Activated CD4-positive, alpha-beta memory T cell treated with anti-CD3 and anti-CD28 coated beads for 36 hours (primary cell): Measurements from ENCODE around the gene TRIM56. TPM values are rescaled to one million over a fixed set of nuclear protein-coding genes. Genes with fewer than 3 reads are reported as not detected.

Experiments used
- CTCF ChIA-PET: fragments of 350-600 bp; sonication (Branson Sonifier 250); formaldehyde crosslinking; loops from one replicate; lab custom pipeline; 2021; ENCODE audit warnings: antibody characterized with exemption, inconsistent platforms; lab: Charles Lee
- POLR2A ChIA-PET: fragments of 350-600 bp; sonication (Branson Sonifier 250); formaldehyde crosslinking; loops from one replicate; lab custom pipeline; 2021; ENCODE audit warnings: antibody characterized with exemption; lab: Charles Lee
- DNase-seq: peaks from one replicate; pipeline ENCODE4 v3.0.0-alpha.2; 2020
- H3K27ac Mint-ChIP-seq: one replicate; pipeline ENCODE4 v1.8.0; 2021; ENCODE audit warnings: mixed read lengths
- H3K27me3 Mint-ChIP-seq: one replicate; pipeline ENCODE4 v1.8.0; 2021; ENCODE audit warnings: mixed read lengths
- H3K36me3 Mint-ChIP-seq: one replicate; pipeline ENCODE4 v1.8.0; 2021; ENCODE audit warnings: mixed read lengths
- H3K4me1 Mint-ChIP-seq: one replicate; pipeline ENCODE4 v1.8.0; 2021; ENCODE audit warnings: low read depth, mixed read lengths
- H3K4me3 Mint-ChIP-seq: one replicate; pipeline ENCODE4 v1.8.0; 2021; ENCODE audit warnings: mild to moderate bottlenecking, mixed read lengths
- H3K9me3 Mint-ChIP-seq: one replicate; pipeline ENCODE4 v1.8.0; 2021; ENCODE audit warnings: mixed read lengths
- intact Hi-C: fragments of 100-400 bp; cut with micrococcal nuclease; formaldehyde crosslinking; loops from one replicate; pipeline ENCODE4 v1.15.1; 2023
- total RNA-seq, 2 experiments: library from RNA; stranded (reverse); gene quantifications; one replicate each; pipeline ENCODE4 v1.2.3, GENCODE V29; 2021

TRIM56 gene
- total RNA-seq, 2 experiments from 2014 or later = 42.3 to 44.5 TPM

DNA sequence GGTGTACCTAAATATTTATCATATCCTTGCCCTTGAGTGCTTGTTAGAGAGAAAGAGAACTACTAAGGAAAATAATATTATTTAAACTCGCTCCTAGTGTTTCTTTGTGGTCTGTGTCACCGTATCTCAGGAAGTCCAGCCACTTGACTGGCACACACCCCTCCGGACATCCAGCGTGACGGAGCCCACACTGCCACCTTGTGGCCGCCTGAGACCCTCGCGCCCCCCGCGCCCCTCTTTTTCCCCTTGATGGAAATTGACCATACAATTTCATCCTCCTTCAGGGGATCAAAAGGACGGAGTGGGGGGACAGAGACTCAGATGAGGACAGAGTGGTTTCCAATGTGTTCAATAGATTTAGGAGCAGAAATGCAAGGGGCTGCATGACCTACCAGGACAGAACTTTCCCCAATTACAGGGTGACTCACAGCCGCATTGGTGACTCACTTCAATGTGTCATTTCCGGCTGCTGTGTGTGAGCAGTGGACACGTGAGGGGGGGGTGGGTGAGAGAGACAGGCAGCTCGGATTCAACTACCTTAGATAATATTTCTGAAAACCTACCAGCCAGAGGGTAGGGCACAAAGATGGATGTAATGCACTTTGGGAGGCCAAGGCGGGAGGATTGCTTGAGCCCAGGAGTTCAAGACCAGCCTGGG lies 53.1 kb downstream of the TRIM56 start:
- Mint-ChIP-seq H3K36me3 (no peaks in the 10 kb centered on the region), H3K9me3 (no peaks in the 10 kb centered on the region), H3K4me3 (peak overlapping the region; percentile 30), H3K4me1 (peaks cover 47% of the 10 kb centered on the region), H3K27ac (peak overlapping the region; percentile 72), H3K27me3 (peaks cover 16% of the 10 kb centered on the region)
- POLR2A ChIA-PET = no interaction called here
- CTCF ChIA-PET = interaction anchor here (0.6 to 2.9 kb wide), 10 partner anchors 35 to 505 kb away, joined by 3 to 10 read pairs (median 4); partner anchors contain the start of genes ACHE, TRIM56 and UFSP1
- peak; percentile 94 for DNase-seq
- intact Hi-C loops = loop anchor here (1.0 kb wide), 1 partner anchor 16 kb away; the partner anchor contains the start of gene AP1S1

DNA sequence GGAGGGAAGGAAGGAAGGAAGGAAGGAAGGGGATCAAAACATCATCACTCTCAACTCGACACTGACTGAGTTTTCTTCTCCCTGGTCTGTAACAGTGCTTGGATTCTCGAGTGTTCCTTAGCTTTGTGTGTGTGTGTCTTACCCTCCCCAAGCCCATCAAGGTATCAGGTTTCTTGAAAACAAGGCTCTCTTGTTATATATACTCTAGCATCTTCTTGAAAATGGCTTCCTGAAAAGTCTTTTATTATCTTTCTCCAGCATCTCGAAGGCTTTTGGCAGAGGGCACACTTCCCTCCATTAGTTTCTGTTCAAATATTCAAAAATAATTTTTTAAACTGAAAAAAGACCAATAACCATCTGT lies 55.0 kb downstream of the TRIM56 start:
- CTCF ChIA-PET = interaction anchor here (1.0 to 9.4 kb wide), 4 partner anchors 13 to 151 kb away, joined by 4 to 297 read pairs (median 4); no protein-coding TSS in a partner anchor
- intact Hi-C loops = loop anchor here (5.0 kb wide), 1 partner anchor 152 kb away; no protein-coding TSS in a partner anchor
- Mint-ChIP-seq H3K9me3 (no peaks in the 10 kb centered on the region), H3K27me3 (peaks cover 9% of the 10 kb centered on the region), H3K4me1 (peaks cover 37% of the 10 kb centered on the region), H3K4me3 (no peak overlapping the region), H3K27ac (no peak overlapping the region), H3K36me3 (no peaks in the 10 kb centered on the region)
- POLR2A ChIA-PET = no interaction called here
- DNase-seq = no peak

DNA sequence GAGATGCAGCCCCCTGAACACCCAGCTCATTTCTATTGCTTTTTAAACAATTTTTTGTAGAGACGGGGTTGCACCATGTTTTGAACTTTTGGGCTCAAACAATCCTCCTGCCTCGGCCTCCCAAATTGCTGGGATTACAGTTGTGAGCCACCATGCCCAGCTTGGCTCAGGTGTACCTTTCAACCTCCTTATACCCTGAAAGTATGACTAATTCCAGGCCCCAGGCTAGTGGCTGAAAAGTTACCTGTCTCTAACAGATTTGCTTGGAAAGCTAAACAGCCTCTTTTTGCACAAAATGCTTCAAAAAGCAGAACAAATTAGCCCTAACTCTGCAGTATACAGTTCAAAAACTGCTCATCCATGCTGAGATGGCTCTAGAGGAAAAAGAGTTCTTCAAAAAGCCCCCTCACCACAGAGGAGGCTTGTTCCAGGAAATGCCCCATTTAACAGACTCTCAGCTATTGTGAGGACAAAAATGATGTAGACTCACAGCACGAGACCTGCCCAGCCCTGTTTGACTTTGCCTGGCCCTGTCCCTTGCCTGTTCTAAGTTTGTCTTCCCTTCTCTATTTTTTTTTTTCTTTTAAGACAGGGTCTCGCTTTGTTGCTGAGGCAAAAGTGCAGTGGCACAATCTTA lies 55.6 kb downstream of the TRIM56 start:
- H3K27ac Mint-ChIP-seq = no peak overlapping the region
- CTCF ChIA-PET = interaction anchor here (1.0 to 9.4 kb wide), 4 partner anchors 13 to 150 kb away, joined by 4 to 297 read pairs (median 5); no protein-coding TSS in a partner anchor
- H3K4me3 Mint-ChIP-seq = no peak overlapping the region
- POLR2A ChIA-PET = no interaction called here
- H3K9me3 Mint-ChIP-seq = no peaks in the 10 kb centered on the region
- H3K4me1 Mint-ChIP-seq = peaks cover 37% of the 10 kb centered on the region
- DNase-seq = no peak
- peaks cover 5% of the 10 kb centered on the region for H3K27me3 Mint-ChIP-seq
- H3K36me3 Mint-ChIP-seq = no peaks in the 10 kb centered on the region
- intact Hi-C loops = loop anchor here (5.0 kb wide), 1 partner anchor 151 kb away; no protein-coding TSS in a partner anchor

Other genes with a start within 250 kb of the TRIM56 start
- 10 to 100 TPM; 17.8 to 18.5 TPM for gene SLC12A9, start 232.8 kb upstream of the TRIM56 start, total RNA-seq
- gene TRIP6, start 218.1 kb upstream of the TRIM56 start, total RNA-seq = 10 to 100 TPM; 25.8 to 25.9 TPM
- gene SRRT, start 210.4 kb upstream of the TRIM56 start, total RNA-seq = 100 to 1,000 TPM; 209 to 223 TPM
- gene UFSP1, start 195.8 kb upstream of the TRIM56 start, total RNA-seq = 1 to 10 TPM; 1.5 to 2.0 TPM
- gene ACHE, start 189.6 kb upstream of the TRIM56 start, total RNA-seq = not detected
- gene MUC3A, start 135.9 kb upstream of the TRIM56 start, total RNA-seq = under 1 TPM in 1 of 2 experiments, not detected in 1; 0.29 TPM
- gene MUC12, start 115.9 kb upstream of the TRIM56 start, total RNA-seq = 1 to 10 TPM in 1 of 2 experiments, under 1 TPM in 1; 0.48 to 1.0 TPM
- gene MUC17, start 65.4 kb upstream of the TRIM56 start, total RNA-seq = not detected
- gene SERPINE1, start 41.6 kb downstream of the TRIM56 start, total RNA-seq = under 1 TPM in 1 of 2 experiments, not detected in 1; 0.12 TPM
- 10 to 100 TPM; 41.1 to 44.7 TPM for gene AP1S1, start 69.0 kb downstream of the TRIM56 start, total RNA-seq
- gene VGF, start 80.1 kb downstream of the TRIM56 start, total RNA-seq = not detected
- gene NAT16, start 94.8 kb downstream of the TRIM56 start, total RNA-seq = not detected
- not detected for gene MOGAT3, start 115.6 kb downstream of the TRIM56 start, total RNA-seq
- gene PLOD3, start 132.1 kb downstream of the TRIM56 start, total RNA-seq = 10 to 100 TPM; 37.1 to 43.4 TPM
- gene ZNHIT1, start 132.7 kb downstream of the TRIM56 start, total RNA-seq = 10 to 100 TPM; 40.2 to 42.8 TPM
- gene CLDN15, start 152.3 kb downstream of the TRIM56 start, total RNA-seq = 10 to 100 TPM; 12.2 to 13.7 TPM
- gene FIS1, start 159.6 kb downstream of the TRIM56 start, total RNA-seq = 10 to 100 TPM; 96.1 to 98.7 TPM
- gene IFT22, start 236.3 kb downstream of the TRIM56 start, total RNA-seq = 1 to 10 TPM; 6.1 to 7.7 TPM